ENCODE measurements around the gene MCMBP.

MCMBP gene

DNA sequence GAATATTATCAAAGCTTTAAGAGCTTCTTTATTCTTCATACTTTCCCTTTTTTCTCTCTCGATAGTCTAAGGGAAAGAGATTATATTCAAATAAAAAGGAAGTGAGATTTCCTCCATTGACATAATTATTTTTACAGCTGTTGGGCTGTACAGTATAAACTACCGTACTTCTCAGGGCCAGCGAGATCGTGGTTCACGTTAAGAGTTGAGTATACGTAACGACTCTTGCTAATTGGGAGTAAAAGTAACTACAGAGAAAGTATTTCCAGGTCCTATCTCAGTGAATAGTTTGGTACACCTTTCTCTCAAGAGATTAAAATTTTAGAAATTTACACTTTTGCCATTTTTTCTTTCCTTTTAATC is 89.0 kb downstream of the MCMBP start:
- DNase-seq (ENCODE audit: low read depth) = no peak

DNA sequence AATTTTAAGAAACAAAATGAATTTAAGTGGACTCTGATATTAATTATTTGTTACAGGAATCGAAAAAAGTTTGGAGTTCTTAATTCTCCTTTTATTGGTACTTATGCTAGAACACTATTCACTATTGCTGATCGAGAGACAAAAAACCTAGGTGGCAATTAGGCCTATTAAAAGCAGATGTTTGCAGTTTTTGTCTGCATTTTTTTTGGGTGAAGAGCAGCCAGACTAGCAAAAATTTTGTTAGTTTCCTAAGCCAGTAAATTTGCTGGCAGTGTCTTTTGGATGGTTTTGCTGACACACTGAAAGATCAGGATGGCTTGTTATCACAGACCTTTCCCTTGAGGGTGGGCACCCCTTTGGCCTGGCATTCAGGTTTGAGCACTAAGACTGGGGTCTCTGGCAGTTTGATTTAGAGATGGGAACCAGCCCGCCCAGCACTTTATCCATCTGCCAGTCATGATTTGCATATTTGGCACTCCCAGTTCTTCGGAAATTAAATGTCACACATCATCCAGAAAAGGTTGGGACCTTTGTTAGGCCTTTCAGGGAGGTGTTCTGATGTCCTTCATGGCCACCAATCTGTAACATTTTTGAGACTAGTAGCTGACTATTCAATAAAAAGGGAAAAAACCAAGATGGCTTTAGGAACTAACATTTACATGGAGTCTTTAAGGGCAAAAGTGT is 89.5 kb downstream of the MCMBP start:
- no peak for DNase-seq (ENCODE audit: low read depth)

DNA sequence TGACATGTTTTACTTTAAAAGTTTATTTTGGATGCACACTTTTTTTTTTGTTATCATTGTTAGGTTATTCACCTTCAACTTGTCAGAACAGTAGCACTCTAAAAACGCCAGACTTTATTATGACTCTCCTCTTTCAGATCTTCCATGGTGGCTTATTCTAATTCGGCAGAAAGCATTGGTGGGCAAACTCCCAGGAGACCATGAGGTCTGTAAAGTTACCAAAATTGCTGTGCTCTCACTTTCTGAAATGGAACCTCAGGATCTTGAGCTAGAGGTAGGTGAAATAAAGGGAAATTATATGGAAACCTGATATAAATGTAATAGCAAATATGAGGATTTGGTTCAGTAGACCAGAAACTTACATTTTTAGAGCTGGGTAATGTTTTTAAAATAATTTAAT is 91.1 kb downstream of the MCMBP start:
- DNase-seq (ENCODE audit: low read depth) = no peak

DNA sequence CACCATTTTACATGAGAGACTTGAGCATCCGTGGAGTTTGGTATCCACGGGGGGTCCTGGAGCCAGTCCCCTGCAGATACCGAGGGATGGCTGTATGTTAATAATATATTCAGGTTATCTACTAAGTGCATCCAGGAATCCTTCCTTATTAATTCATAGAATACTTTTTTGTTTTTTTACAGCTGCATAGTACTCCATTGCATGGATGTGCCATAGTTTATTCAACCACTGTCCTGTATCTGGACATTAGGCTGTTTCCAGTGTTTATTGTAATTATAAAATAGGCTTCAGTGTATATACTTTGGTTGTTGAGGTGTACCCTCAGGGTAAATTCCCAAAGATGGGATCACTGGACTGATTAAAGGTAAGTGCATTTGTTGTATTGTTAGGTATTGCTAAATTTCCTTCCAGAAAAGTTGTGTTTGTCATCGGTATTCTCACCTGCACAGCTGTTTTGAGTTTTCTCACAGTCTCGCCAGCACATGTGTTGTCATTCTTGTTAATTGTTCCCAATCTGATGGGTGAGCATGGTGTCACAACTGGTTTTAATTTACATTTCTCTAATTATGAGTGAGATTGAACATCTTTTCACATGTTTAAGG is 91.7 kb downstream of the MCMBP start:
- DNase-seq (ENCODE audit: low read depth) = no peak

Measured in fibroblast of the conjunctiva (primary cell).